ENCODE measurements around the gene CDH13.

Gene CDH13

GRCh38 chr16:82585675-82586074, 41.1 kb upstream of the CDH13 start:
- DNase-seq (ENCODE audit: extremely low read depth, insufficient read length): no peak
- H3K36me3 ChIP-seq (ENCODE audit: control insufficient read depth, insufficient read depth, low read length): no peaks in the 10 kb centered on the region
- no peak overlapping the region for H3K4me3 ChIP-seq (replicated peaks; ENCODE audit: low read depth, low read length)
- H3K27me3 ChIP-seq (replicated peaks; ENCODE audit: control insufficient read depth, insufficient read depth, low read length): no peaks in the 10 kb centered on the region
- no peak for TF ChIP-seq CTCF (IDR thresholded peaks at IDR 0.05; ENCODE audit: insufficient read depth, low read length, poor library complexity, severe bottlenecking)

GRCh38 chr16:82586130-82586529, 40.6 kb upstream of the CDH13 start:
- no peaks in the 10 kb centered on the region for H3K27me3 ChIP-seq (replicated peaks; ENCODE audit: control insufficient read depth, insufficient read depth, low read length)
- no peak overlapping the region for H3K4me3 ChIP-seq (replicated peaks; ENCODE audit: low read depth, low read length)
- no peak for TF ChIP-seq CTCF (IDR thresholded peaks at IDR 0.05; ENCODE audit: insufficient read depth, low read length, poor library complexity, severe bottlenecking)
- no peaks in the 10 kb centered on the region for H3K36me3 ChIP-seq (ENCODE audit: control insufficient read depth, insufficient read depth, low read length)
- no peak for DNase-seq (ENCODE audit: extremely low read depth, insufficient read length)

GRCh38 chr16:82587289-82587688, 39.5 kb upstream of the CDH13 start:
- DNase-seq (ENCODE audit: extremely low read depth, insufficient read length): no peak
- H3K36me3 ChIP-seq (ENCODE audit: control insufficient read depth, insufficient read depth, low read length): no peaks in the 10 kb centered on the region
- no peaks in the 10 kb centered on the region for H3K27me3 ChIP-seq (replicated peaks; ENCODE audit: control insufficient read depth, insufficient read depth, low read length)
- TF ChIP-seq CTCF (IDR thresholded peaks at IDR 0.05; ENCODE audit: insufficient read depth, low read length, poor library complexity, severe bottlenecking): no peak
- H3K4me3 ChIP-seq (replicated peaks; ENCODE audit: low read depth, low read length): no peak overlapping the region

GRCh38 chr16:82589407-82589806, 37.4 kb upstream of the CDH13 start:
- no peak for TF ChIP-seq CTCF (IDR thresholded peaks at IDR 0.05; ENCODE audit: insufficient read depth, low read length, poor library complexity, severe bottlenecking)
- DNase-seq (ENCODE audit: extremely low read depth, insufficient read length): no peak
- H3K4me3 ChIP-seq (replicated peaks; ENCODE audit: low read depth, low read length): no peak overlapping the region
- no peaks in the 10 kb centered on the region for H3K36me3 ChIP-seq (ENCODE audit: control insufficient read depth, insufficient read depth, low read length)
- no peaks in the 10 kb centered on the region for H3K27me3 ChIP-seq (replicated peaks; ENCODE audit: control insufficient read depth, insufficient read depth, low read length)

GRCh38 chr16:82594114-82594513, 32.7 kb upstream of the CDH13 start:
- no peak overlapping the region for H3K4me3 ChIP-seq (replicated peaks; ENCODE audit: low read depth, low read length)
- DNase-seq (ENCODE audit: extremely low read depth, insufficient read length): no peak
- TF ChIP-seq CTCF (IDR thresholded peaks at IDR 0.05; ENCODE audit: insufficient read depth, low read length, poor library complexity, severe bottlenecking): no peak
- no peaks in the 10 kb centered on the region for H3K27me3 ChIP-seq (replicated peaks; ENCODE audit: control insufficient read depth, insufficient read depth, low read length)
- no peaks in the 10 kb centered on the region for H3K36me3 ChIP-seq (ENCODE audit: control insufficient read depth, insufficient read depth, low read length)

- no peak for DNase-seq (ENCODE audit: extremely low read depth, insufficient read length)
These were observed 28.0 kb upstream of the CDH13 start for GRCh38 chr16:82598771-82599170.

More at GRCh38 chr16:82598771-82599170, 28.0 kb upstream of the CDH13 start:
- no peaks in the 10 kb centered on the region for H3K36me3 ChIP-seq (ENCODE audit: control insufficient read depth, insufficient read depth, low read length)
- no peak for TF ChIP-seq CTCF (IDR thresholded peaks at IDR 0.05; ENCODE audit: insufficient read depth, low read length, poor library complexity, severe bottlenecking)
- H3K4me3 ChIP-seq (replicated peaks; ENCODE audit: low read depth, low read length): no peak overlapping the region
- no peaks in the 10 kb centered on the region for H3K27me3 ChIP-seq (replicated peaks; ENCODE audit: control insufficient read depth, insufficient read depth, low read length)
